ENCODE data around the gene ADD3. TPM values are rescaled to one million over a fixed set of nuclear protein-coding genes. Genes with fewer than 3 reads are reported as not detected.
A peak's percentile ranks its signal among the peaks of the same experiment; 100 is the strongest.

ADD3 gene
- total RNA-seq, 2 donors from 2014 or later = 37.9 to 40.5 TPM

GRCh38 chr10:110172155-110172554 is 164.4 kb downstream of the ADD3 start:
- WGBS, 2 donors = 62 to 70% methylated on average over 5 of the region's 5 CpGs

DNA sequence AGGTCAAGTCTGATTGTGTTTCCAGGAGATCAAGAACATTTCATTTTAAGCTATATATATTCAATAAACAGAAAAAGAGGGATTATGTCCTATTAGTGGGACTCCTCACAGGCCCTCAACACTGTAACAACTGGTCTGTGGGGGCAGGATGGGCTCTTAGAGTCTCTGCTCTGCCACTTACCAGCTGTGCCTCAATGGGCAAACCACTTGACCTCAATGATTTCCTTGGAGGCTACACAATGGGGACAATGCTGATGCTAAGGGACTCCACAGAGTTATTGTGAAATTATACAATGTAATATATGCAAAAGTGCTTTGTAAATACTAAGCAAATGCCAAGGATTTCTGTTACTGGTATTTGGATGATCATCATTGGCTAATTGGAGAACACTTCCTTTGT is 166.4 kb downstream of the ADD3 start:
- TF ChIP-seq POLR2A (IDR thresholded peaks at IDR 0.05) (no peak), CTCF (IDR thresholded peaks at IDR 0.05) (no peak)
- no peak overlapping the region for H3K27ac ChIP-seq
- ATAC-seq (no peak), DNase-seq (no peak)
- H3K27me3 ChIP-seq = no peaks in the 10 kb centered on the region
- H3K4me1 ChIP-seq = no peaks in the 10 kb centered on the region
- no peaks in the 10 kb centered on the region for H3K9me3 ChIP-seq
- H3K4me3 ChIP-seq = no peak overlapping the region
- intact Hi-C loops (cut with DNase I) = no loop called here
- H3K36me3 ChIP-seq (replicated peaks in 1 of 2; ENCODE audit: insufficient read depth in 1 of 2, low read depth in 2 of 2) = no peaks in the 10 kb centered on the region

More at GRCh38 chr10:110172155-110172554, 164.4 kb downstream of the ADD3 start:
- no peaks in the 10 kb centered on the region for H3K36me3 ChIP-seq (replicated peaks in 1 of 2; ENCODE audit: insufficient read depth in 1 of 2, low read depth in 2 of 2)
- TF ChIP-seq POLR2A (IDR thresholded peaks at IDR 0.05) = no peak
- no peak for TF ChIP-seq CTCF (IDR thresholded peaks at IDR 0.05)
- DNase-seq (no peak), ATAC-seq (no peak)
- no peak overlapping the region for H3K27ac ChIP-seq
- no peaks in the 10 kb centered on the region for H3K9me3 ChIP-seq
- intact Hi-C loops (cut with DNase I) = no loop called here
- no peak overlapping the region for H3K4me3 ChIP-seq
- peaks cover 10% of the 10 kb centered on the region for H3K4me1 ChIP-seq
- no peaks in the 10 kb centered on the region for H3K27me3 ChIP-seq

DNA sequence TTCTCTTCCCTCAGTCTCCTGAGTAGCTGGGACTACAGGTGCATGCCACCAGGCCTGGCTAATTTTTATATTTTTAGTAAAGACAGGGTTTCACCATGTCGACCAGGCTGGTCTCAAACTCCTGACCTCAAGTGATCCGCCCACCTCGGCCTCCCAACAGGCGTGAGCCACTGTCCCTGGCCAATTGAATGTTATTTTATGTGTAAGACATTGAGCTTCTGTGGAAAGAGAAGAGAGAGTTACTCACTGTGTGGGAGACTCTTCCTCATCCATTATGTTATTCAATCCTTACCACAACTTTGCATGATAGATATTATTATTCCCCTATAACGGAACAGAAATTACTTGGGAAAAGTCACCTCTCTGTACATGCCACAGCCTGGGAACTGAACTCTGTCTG is 167.0 kb downstream of the ADD3 start:
- Histone ChIP-seq H3K4me1 (no peaks in the 10 kb centered on the region), H3K4me3 (no peak overlapping the region), H3K36me3 (replicated peaks in 1 of 2; ENCODE audit: insufficient read depth in 1 of 2, low read depth in 2 of 2) (no peaks in the 10 kb centered on the region), H3K27ac (no peak overlapping the region), H3K9me3 (no peaks in the 10 kb centered on the region), H3K27me3 (no peaks in the 10 kb centered on the region)
- DNase-seq (no peak), ATAC-seq (no peak)
- WGBS, 2 donors = 80 to 83% methylated on average over 3 to 5 of the region's 5 CpGs
- intact Hi-C loops (cut with DNase I) = no loop called here
- TF ChIP-seq CTCF (IDR thresholded peaks at IDR 0.05) = no peak
- TF ChIP-seq POLR2A (IDR thresholded peaks at IDR 0.05) = no peak

DNA sequence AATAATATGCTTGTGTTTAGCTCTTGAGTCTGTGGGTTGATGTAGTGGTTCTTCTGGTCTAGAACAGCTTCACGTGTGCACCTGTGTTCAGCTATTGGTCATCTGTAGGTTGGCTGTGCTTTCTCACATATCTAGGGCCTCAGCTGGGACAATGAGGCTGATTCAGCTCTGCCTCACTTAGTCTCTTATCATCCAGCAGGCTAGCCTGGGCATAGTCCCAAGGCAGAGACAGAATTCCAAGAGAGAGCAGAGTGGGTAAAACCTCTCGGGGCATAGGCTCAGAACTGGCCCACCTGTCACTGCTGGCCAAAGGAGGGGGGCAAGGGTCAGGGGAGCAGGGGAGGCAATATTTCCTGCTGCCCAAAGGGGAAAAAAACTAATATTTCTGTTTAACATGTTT is 167.6 kb downstream of the ADD3 start:
- no peak overlapping the region for H3K4me3 ChIP-seq
- ATAC-seq (no peak), DNase-seq (peak in 2 of 4 donors; percentile 13 to 24)
- no peaks in the 10 kb centered on the region for H3K4me1 ChIP-seq
- 23 to 34% methylated on average over 2 of the region's 2 CpGs for WGBS, 2 donors
- intact Hi-C loops (cut with DNase I) = no loop called here
- H3K9me3 ChIP-seq = no peaks in the 10 kb centered on the region
- no peaks in the 10 kb centered on the region for H3K36me3 ChIP-seq (replicated peaks in 1 of 2; ENCODE audit: insufficient read depth in 1 of 2, low read depth in 2 of 2)
- TF ChIP-seq POLR2A (IDR thresholded peaks at IDR 0.05) (no peak), CTCF (IDR thresholded peaks at IDR 0.05) (no peak)
- H3K27ac ChIP-seq = no peak overlapping the region
- no peaks in the 10 kb centered on the region for H3K27me3 ChIP-seq

DNA sequence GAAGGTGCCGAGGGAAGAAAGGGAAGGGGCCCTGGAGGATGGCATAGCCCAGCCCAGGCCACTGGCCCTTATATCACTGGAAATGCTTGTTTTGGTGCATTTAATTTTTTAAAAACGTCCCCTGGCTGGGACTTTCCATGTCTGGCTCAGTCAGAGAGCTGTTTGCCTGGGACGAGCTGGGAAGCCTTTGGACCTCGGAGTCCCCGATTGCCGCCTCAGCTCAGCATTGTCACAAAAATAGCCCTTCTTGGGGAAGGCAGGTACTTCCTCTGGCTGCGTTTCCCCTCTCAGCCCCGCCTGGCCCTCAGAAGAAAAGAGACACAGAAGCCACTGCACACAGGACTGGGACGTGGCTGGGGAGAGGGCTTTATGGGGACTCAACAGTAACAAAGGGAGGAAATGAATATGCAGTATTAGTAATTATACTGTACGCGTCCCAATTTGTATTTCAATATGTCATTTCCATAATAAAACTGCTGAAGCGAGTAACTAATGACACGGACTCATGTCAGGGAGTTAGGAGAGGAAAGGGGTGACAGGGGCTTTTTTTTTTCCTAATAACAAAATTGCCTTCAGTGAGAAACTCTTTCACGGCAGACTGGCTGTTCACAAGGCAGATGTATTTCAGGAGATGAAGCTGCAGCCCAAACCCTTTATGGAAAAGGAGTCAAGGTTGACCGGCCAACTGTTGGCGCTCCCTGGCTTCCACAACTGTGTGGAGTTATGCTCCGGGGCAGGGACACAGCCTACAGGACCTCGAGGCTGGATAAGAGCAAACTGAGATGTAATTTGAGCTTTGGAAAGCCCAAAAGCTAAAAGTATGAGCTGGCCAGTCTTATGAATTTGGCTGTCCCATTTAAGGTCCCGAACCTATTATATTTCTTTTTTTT is 168.6 kb downstream of the ADD3 start:
- no peaks in the 10 kb centered on the region for H3K27me3 ChIP-seq
- H3K4me3 ChIP-seq = no peak overlapping the region
- DNase-seq (no peak), ATAC-seq (no peak)
- H3K4me1 ChIP-seq = no peaks in the 10 kb centered on the region
- 63 to 76% methylated on average over 19 of the region's 19 CpGs for WGBS, 2 donors
- intact Hi-C loops (cut with DNase I) = no loop called here
- TF ChIP-seq POLR2A (IDR thresholded peaks at IDR 0.05) (no peak), CTCF (IDR thresholded peaks at IDR 0.05) (no peak)
- no peak overlapping the region for H3K27ac ChIP-seq
- H3K36me3 ChIP-seq (replicated peaks in 1 of 2; ENCODE audit: insufficient read depth in 1 of 2, low read depth in 2 of 2) = no peaks in the 10 kb centered on the region
- H3K9me3 ChIP-seq = no peaks in the 10 kb centered on the region

All from body of pancreas (tissue), 4 donors.